A549 treated with GW870086 at 1 μM for 4 hours (cell line): ENCODE results near the gene KITLG. TPM values are rescaled to one million over a fixed set of nuclear protein-coding genes. Genes with fewer than 3 reads are reported as not detected.

Experiments
- total RNA-seq: library from RNA; stranded (reverse); fragments of 200-300 nt; extraction: Qiagen RNA extraction; gene quantifications from 5 replicates; pipeline ENCODE4 v1.2.3, GENCODE V29; 2022; ENCODE audit warnings: low read depth

The KITLG gene, protein sequence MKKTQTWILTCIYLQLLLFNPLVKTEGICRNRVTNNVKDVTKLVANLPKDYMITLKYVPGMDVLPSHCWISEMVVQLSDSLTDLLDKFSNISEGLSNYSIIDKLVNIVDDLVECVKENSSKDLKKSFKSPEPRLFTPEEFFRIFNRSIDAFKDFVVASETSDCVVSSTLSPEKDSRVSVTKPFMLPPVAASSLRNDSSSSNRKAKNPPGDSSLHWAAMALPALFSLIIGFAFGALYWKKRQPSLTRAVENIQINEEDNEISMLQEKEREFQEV
- total RNA-seq = 10.4 to 14.8 TPM (median 13.4 TPM) in 5 replicates

GRCh38 chr12:88580051-88580871, at the start of gene KITLG:
Gene KITLG, minus strand, starts transcription at chr12:88580471. Its CDS starts 193 bp downstream, at chr12:88580278.

